Measurements from ENCODE around the gene RAF1. TPM values are rescaled to one million over a fixed set of nuclear protein-coding genes. Genes with fewer than 3 reads are reported as not detected.

Gene RAF1
- total RNA-seq, 4 donors from 2014 or later: 212 to 346 (median 246) TPM

GRCh38 chr3:12585970-12586369, 77.9 kb downstream of the RAF1 start:
- in situ Hi-C loops (cut with MboI; ENCODE audit: low sequenced_read_pairs in 4 of 4): no loop called here
- H3K4me1 ChIP-seq: peaks cover 28 to 32% of the 10 kb centered on the region in 2 donors
- no peak for TF ChIP-seq CTCF (IDR thresholded peaks at IDR 0.05 in 4 of 5, conservative IDR thresholded peaks at IDR 0.05 in 1 of 5)
- TF ChIP-seq POLR2A (IDR thresholded peaks at IDR 0.05): no peak
- H3K27ac ChIP-seq: peak overlapping the region; percentile 67 to 74 (median 68)
- H3K27me3 ChIP-seq: no peaks in the 10 kb centered on the region
- H3K4me3 ChIP-seq: no peak overlapping the region
- H3K36me3 ChIP-seq: peaks cover 0 to 78% of the 10 kb centered on the region in 2 donors
- DNase-seq (no peak), ATAC-seq (no peak)
- intact Hi-C loops (cut with DNase I; ENCODE audit: low total_unique reads): loop anchor here (10.0 kb wide), 1 partner anchor 249 kb away; no protein-coding TSS in a partner anchor
- H3K9me3 ChIP-seq: no peaks in the 10 kb centered on the region

GRCh38 chr3:12585181-12585580, 78.7 kb downstream of the RAF1 start:
- DNase-seq (no peak), ATAC-seq (no peak)
- TF ChIP-seq POLR2A (IDR thresholded peaks at IDR 0.05) (no peak), CTCF (IDR thresholded peaks at IDR 0.05 in 4 of 5, conservative IDR thresholded peaks at IDR 0.05 in 1 of 5) (no peak)
- peaks cover 28 to 32% of the 10 kb centered on the region in 2 donors for H3K4me1 ChIP-seq
- in situ Hi-C loops (cut with MboI; ENCODE audit: low sequenced_read_pairs in 4 of 4) (no loop called here), intact Hi-C loops (cut with DNase I; ENCODE audit: low total_unique reads) (loop anchor here (10.0 kb wide), 1 partner anchor 250 kb away; no protein-coding TSS in a partner anchor)
- H3K4me3 ChIP-seq: no peak overlapping the region
- H3K27me3 ChIP-seq: no peaks in the 10 kb centered on the region
- H3K27ac ChIP-seq: peak overlapping the region in 3 of 4 donors; percentile 8 to 74 (median 67)
- no peaks in the 10 kb centered on the region for H3K9me3 ChIP-seq
- peaks cover 0 to 75% of the 10 kb centered on the region in 2 donors for H3K36me3 ChIP-seq

- peaks cover 23 to 26% of the 10 kb centered on the region in 2 donors for H3K4me1 ChIP-seq
- H3K36me3 ChIP-seq: peaks cover 0 to 66% of the 10 kb centered on the region in 2 donors
- intact Hi-C loops (cut with DNase I; ENCODE audit: low total_unique reads): loop anchor here (10.0 kb wide), 1 partner anchor 251 kb away; no protein-coding TSS in a partner anchor
- peak overlapping the region in 1 of 4 donors; percentile 27 for H3K27ac ChIP-seq
- in situ Hi-C loops (cut with MboI; ENCODE audit: low sequenced_read_pairs in 4 of 4): no loop called here
- no peak for ATAC-seq
- H3K4me3 ChIP-seq: no peak overlapping the region
- TF ChIP-seq POLR2A (IDR thresholded peaks at IDR 0.05) (no peak), CTCF (IDR thresholded peaks at IDR 0.05 in 4 of 5, conservative IDR thresholded peaks at IDR 0.05 in 1 of 5) (no peak)
- H3K27me3 ChIP-seq: no peaks in the 10 kb centered on the region
- DNase-seq: no peak
- no peaks in the 10 kb centered on the region for H3K9me3 ChIP-seq
These were observed 79.8 kb downstream of the RAF1 start for GRCh38 chr3:12584083-12584482.

- Histone ChIP-seq H3K9me3 (no peaks in the 10 kb centered on the region), H3K4me1 (peaks cover 15 to 18% of the 10 kb centered on the region in 2 donors), H3K27ac (peak overlapping the region in 1 of 4 donors; percentile 27), H3K4me3 (no peak overlapping the region), H3K27me3 (no peaks in the 10 kb centered on the region), H3K36me3 (peaks cover 0 to 58% of the 10 kb centered on the region in 2 donors)
- TF ChIP-seq CTCF (IDR thresholded peaks at IDR 0.05 in 4 of 5, conservative IDR thresholded peaks at IDR 0.05 in 1 of 5): no peak
- TF ChIP-seq POLR2A (IDR thresholded peaks at IDR 0.05): no peak
- ATAC-seq: no peak
- intact Hi-C loops (cut with DNase I; ENCODE audit: low total_unique reads) (loop anchor here (10.0 kb wide), 1 partner anchor 252 kb away; no protein-coding TSS in a partner anchor), in situ Hi-C loops (cut with MboI; ENCODE audit: low sequenced_read_pairs in 4 of 4) (no loop called here)
- DNase-seq: no peak
These were observed 80.6 kb downstream of the RAF1 start for GRCh38 chr3:12583280-12583679.
